H1 (cell line): ENCODE data around the gene MRI1. TPM values are rescaled to one million over a fixed set of nuclear protein-coding genes. Genes with fewer than 3 reads are reported as not detected.

Experiments used
- polyA plus RNA-seq, 7 experiments: library from polyadenylated mRNA; depleted of rRNA in 3 of 7; stranded (reverse) in 5 of 7; unstranded in 2 of 7; fragments of >200 nt in 5 of 7; fragments of 200-250 nt in 2 of 7; gene quantifications; 1 replicate in 5 of 7; 2 replicates in 1 of 7; 4 replicates in 1 of 7; pipeline versions ENCODE4 v1.2.1 to v1.2.3, GENCODE V29; 2011 to 2013; ENCODE audit warnings: missing spikeins in 2 of 7, mixed read lengths in 2 of 7
- small RNA-seq: library from polyadenylated mRNA; stranded (forward); fragments of <200 nt; extraction: miRNeasy Mini kit (QIAGEN cat#:217004); gene quantifications from one replicate; pipeline ENCODE3, GENCODE V24; 2013; ENCODE audit not compliant: insufficient read depth
- total RNA-seq: library from RNA; stranded (reverse); fragmentation: NEBNext Ultra II Directional; extraction: Animal tissue kit (Norgen Biotek cat#: 25700); gene quantifications from 2 replicates; pipeline ENCODE4 v1.2.1, GENCODE V29; 2021

Gene MRI1
- total and polyA plus RNA-seq, 2 of the 8 experiments (the other 6 are each of a cell fraction or from before 2014, with no cell fraction given), result 24.5 to 29.5 TPM

Small RNAs within 50 kb of the gene (small RNA-seq; reads per million reads assigned to genes)
- not detected for gene RN7SL619P

Other genes starting within 250 kb of the MRI1 start
- gene C19orf53, start 9.9 kb downstream of the MRI1 start, total RNA-seq, result 104 and 116 TPM in 2 replicates
- 169 and 193 TPM in 2 replicates for gene C19orf53, start 9.9 kb downstream of the MRI1 start, polyA plus RNA-seq (2011; rRNA removed)
- gene ZSWIM4, start 30.9 kb downstream of the MRI1 start, total RNA-seq, result 31.1 and 32.7 TPM in 2 replicates
- 12.2 and 23.2 TPM in 2 replicates for gene ZSWIM4, start 30.9 kb downstream of the MRI1 start, polyA plus RNA-seq (2011; rRNA removed)
- not detected in 2 replicates for gene NANOS3, start 112.6 kb downstream of the MRI1 start, total RNA-seq
- 0.14 and 0.62 TPM in 2 replicates for gene NANOS3, start 112.6 kb downstream of the MRI1 start, polyA plus RNA-seq (2011; rRNA removed)
- gene BRME1, start 141.6 kb downstream of the MRI1 start, total RNA-seq, result 4.6 and 4.7 TPM in 2 replicates
- 4.6 and 6.0 TPM in 2 replicates for gene BRME1, start 141.6 kb downstream of the MRI1 start, polyA plus RNA-seq (2011; rRNA removed)
- 33.0 and 36.4 TPM in 2 replicates for gene CC2D1A, start 141.7 kb downstream of the MRI1 start, total RNA-seq
- 12.5 and 20.5 TPM in 2 replicates for gene CC2D1A, start 141.7 kb downstream of the MRI1 start, polyA plus RNA-seq (2011; rRNA removed)
- gene PODNL1, start 173.9 kb downstream of the MRI1 start, total RNA-seq, result 0.75 and 1.5 TPM in 2 replicates
- gene PODNL1, start 173.9 kb downstream of the MRI1 start, polyA plus RNA-seq (2011; rRNA removed), result 1.0 and 2.3 TPM in 2 replicates
- gene DCAF15, start 188.0 kb downstream of the MRI1 start, total RNA-seq, result 68.7 and 77.1 TPM in 2 replicates
- 80.8 and 127 TPM in 2 replicates for gene DCAF15, start 188.0 kb downstream of the MRI1 start, polyA plus RNA-seq (2011; rRNA removed)
- 16.1 and 17.0 TPM in 2 replicates for gene RFX1, start 241.8 kb downstream of the MRI1 start, total RNA-seq
- 4.9 and 10.4 TPM in 2 replicates for gene RFX1, start 241.8 kb downstream of the MRI1 start, polyA plus RNA-seq (2011; rRNA removed)